Hindlimb muscle (tissue), 1 donor: Measurements from ENCODE around the gene ARHGEF2. TPM values are rescaled to one million over a fixed set of nuclear protein-coding genes. Genes with fewer than 3 reads are reported as not detected.
"Not testable (repeated sequence)": the region's sequence is repeated elsewhere in the genome, so short reads cannot be mapped to it uniquely, and the experiment has no call there.

Source experiments
- DNase-seq: peaks from one replicate; pipeline ENCODE4 v3.0.0-alpha.2; 2013
- polyA plus RNA-seq: library from polyadenylated mRNA; unstranded; fragments of 120-200 nt; gene quantifications from one replicate; pipeline ENCODE4 v1.2.1, GENCODE V29; 2013; ENCODE audit not compliant: insufficient read length

ARHGEF2 gene
- polyA plus RNA-seq, 1 donor: 192 TPM

- no peak for DNase-seq
Observed at GRCh38 chr1:155990005-155990739, 11.8 kb upstream of the ARHGEF2 start.

GRCh38 chr1:155989242-155990004 lies 11.1 kb upstream of the ARHGEF2 start:
- peak; percentile 79 for DNase-seq

- DNase-seq: not testable (repeated sequence)
Observed at GRCh38 chr1:155984903-155985645, 6.7 kb upstream of the ARHGEF2 start.

GRCh38 chr1:155984341-155984740 lies 6.0 kb upstream of the ARHGEF2 start:
- no peak for DNase-seq

- peak; percentile 88 for DNase-seq
Observed at GRCh38 chr1:155983191-155984024, 5.1 kb upstream of the ARHGEF2 start.

GRCh38 chr1:155982106-155982505 lies 3.8 kb upstream of the ARHGEF2 start:
- no peak for DNase-seq

- no peak for DNase-seq
Observed at GRCh38 chr1:155981266-155982088, 3.1 kb upstream of the ARHGEF2 start.

GRCh38 chr1:155979597-155980343 lies 1.4 kb upstream of the ARHGEF2 start:
- DNase-seq: no peak

GRCh38 chr1:155978973-155979429 lies 654 bp upstream of the ARHGEF2 start:
- no peak for DNase-seq

- peak; percentile 74 for DNase-seq
Observed at GRCh38 chr1:155977690-155978324, 540 bp downstream of the ARHGEF2 start.

- no peak for DNase-seq
Observed at GRCh38 chr1:155976913-155977689, 1.2 kb downstream of the ARHGEF2 start.

- DNase-seq: peak; percentile 74
Observed at GRCh38 chr1:155976062-155976912, 2.1 kb downstream of the ARHGEF2 start.

GRCh38 chr1:155975375-155976061 lies 2.8 kb downstream of the ARHGEF2 start:
- no peak for DNase-seq

GRCh38 chr1:155974208-155975115 lies 3.9 kb downstream of the ARHGEF2 start:
- DNase-seq: no peak

GRCh38 chr1:155973723-155974122 lies 4.6 kb downstream of the ARHGEF2 start:
- no peak for DNase-seq
